ENCODE measurements around the gene IDS. TPM values are rescaled to one million over a fixed set of nuclear protein-coding genes. Genes with fewer than 3 reads are reported as not detected.
A peak's percentile ranks its signal among the peaks of the same experiment; 100 is the strongest.

IDS gene
- polyA plus RNA-seq, 1 of the 3 experiments (the other 2 are of a cell fraction): 78.4 TPM

- no peak for TF ChIP-seq USF1 (IDR thresholded peaks at IDR 0.05; ENCODE audit: borderline replicate concordance, low read depth)
- no peak for TF ChIP-seq GATA2 (CRISPR knock-in tag; IDR thresholded peaks at IDR 0.05)
- TF ChIP-seq MXI1 (IDR thresholded peaks at IDR 0.05; ENCODE audit: low read depth, low read length): no peak
- no peak for TF ChIP-seq POLR2AphosphoS5 (IDR thresholded peaks at IDR 0.05; ENCODE audit: low read depth, low read length)
- TF ChIP-seq EZH2phosphoT487 (IDR thresholded peaks at IDR 0.05; ENCODE audit: borderline replicate concordance, low read depth): no peak
- TF ChIP-seq USF2 (IDR thresholded peaks at IDR 0.05; ENCODE audit: borderline replicate concordance, low read depth, low read length): no peak
- no peak for TF ChIP-seq IRF3 (IDR thresholded peaks at IDR 0.05; ENCODE audit: low read depth, low read length)
- no peak for TF ChIP-seq JUND (IDR thresholded peaks at IDR 0.05)
- no peak for TF ChIP-seq PBX3 (IDR thresholded peaks at IDR 0.05)
- no peak for TF ChIP-seq FOXJ3 (CRISPR knock-in tag; IDR thresholded peaks at IDR 0.05)
- no peak for TF ChIP-seq TCF12 (IDR thresholded peaks at IDR 0.05)
Observed at GRCh38 chrX:149498767-149499166, 6.3 kb downstream of the IDS start (continued).

- CTCF ChIA-PET: interaction anchor here (0.7 kb wide), 1 partner anchor 11 kb away, joined by 3 read pairs; no protein-coding TSS in a partner anchor
- peaks cover 0 to 5% of the 10 kb centered on the region in 2 experiments; a peak in 1 of 4 replicates for H3K4me1 ChIP-seq (ENCODE audit: control insufficient read depth in 1 of 2, insufficient read depth in 2 of 2, low read depth in 1 of 2, low read length in 1 of 2)
- H3K9me3 ChIP-seq: no peaks in the 10 kb centered on the region
- H3K9ac ChIP-seq: no peak overlapping the region
- H3K27ac ChIP-seq (ENCODE audit: low read depth in 2 of 2, low read length in 1 of 2): peak overlapping the region in 1 of 2 experiments; percentile 7; a peak in 1 of 4 replicates
- WGBS (ENCODE audit: low lambda C conversion rate): 46% methylated on average over 2 of the region's 2 CpGs
- peaks cover 4% of the 10 kb centered on the region; the same call in 1 of the 2 replicates for H4K20me1 ChIP-seq (ENCODE audit: insufficient read depth)
- H3K36me3 ChIP-seq (replicated peaks in 1 of 2; ENCODE audit: control insufficient read depth in 1 of 2, insufficient read depth in 2 of 2, low read length in 1 of 2): peaks cover 31 to 63% of the 10 kb centered on the region in 2 experiments
- no peak for DNase-seq
- no peaks in the 10 kb centered on the region for H3K9me2 ChIP-seq
- H3K27me3 ChIP-seq (ENCODE audit: insufficient read depth): no peaks in the 10 kb centered on the region
- H2AFZ ChIP-seq (ENCODE audit: low read depth): no peak overlapping the region
- H3F3A ChIP-seq (replicated peaks; ENCODE audit: insufficient read depth): no peaks in the 10 kb centered on the region
- POLR2A ChIA-PET: no interaction called here
- no peak overlapping the region for H3K4me3 ChIP-seq (ENCODE audit: low read depth in 2 of 2, low read length in 1 of 2)
- no peak overlapping the region for H3K4me2 ChIP-seq
- H3K79me2 ChIP-seq (ENCODE audit: insufficient read depth): peaks cover 11% of the 10 kb centered on the region; the same call in 1 of the 2 replicates
- TF ChIP-seq CHD2 (IDR thresholded peaks at IDR 0.05; ENCODE audit: low read length, partially characterized antibody) (no peak), RAD21 (IDR thresholded peaks at IDR 0.05; ENCODE audit: low read length) (no peak), FOXM1 (IDR thresholded peaks at IDR 0.05; ENCODE audit: low read depth) (no peak), REST (IDR thresholded peaks at IDR 0.05; ENCODE audit: low read depth, low read length) (no peak), NFIC (IDR thresholded peaks at IDR 0.05; ENCODE audit: borderline replicate concordance) (no peak), FOSL2 (IDR thresholded peaks at IDR 0.05; ENCODE audit: borderline replicate concordance, low read depth) (no peak), SIN3A (IDR thresholded peaks at IDR 0.05; ENCODE audit: borderline replicate concordance, low read depth, low read length) (no peak), RCOR1 (IDR thresholded peaks at IDR 0.05; ENCODE audit: low read length) (no peak), TCF12 (IDR thresholded peaks at IDR 0.05) (no peak), USF2 (IDR thresholded peaks at IDR 0.05; ENCODE audit: borderline replicate concordance, low read depth, low read length) (no peak), EP300 (IDR thresholded peaks at IDR 0.05; ENCODE audit: borderline replicate concordance in 1 of 2, low read depth in 1 of 2, low read length in 1 of 2) (no peak), ZBTB33 (IDR thresholded peaks at IDR 0.05; ENCODE audit: borderline replicate concordance, low read depth) (no peak)
Observed at GRCh38 chrX:149497626-149498025, 7.5 kb downstream of the IDS start.

Data from SK-N-SH (cell line).